A673 (cell line): ENCODE data around the gene AKAP6.

Source experiments
- CTCF ChIP-seq: fragments of 300-800, 200-600 bp; sonication (generic); conservative IDR thresholded peaks from 2 replicates; pipeline ENCODE4 v1.5.1; 2017; ENCODE audit warnings: low read depth, mild to moderate bottlenecking, antibody characterized with exemption, low read length, moderate library complexity, mixed read lengths
- EZH2 ChIP-seq: fragments of 200-600 bp; sonication (generic); IDR thresholded peaks from 2 replicates; pipeline ENCODE4 v1.6.1; 2017; ENCODE audit warnings: borderline replicate concordance, low read depth, mild to moderate bottlenecking, mixed read lengths, antibody characterized with exemption, low read length; ENCODE audit not compliant: poor library complexity, severe bottlenecking

GRCh38 chr14:32677129-32677780, 348.2 kb downstream of the AKAP6 start:
- no peak for TF ChIP-seq EZH2
- no peak for TF ChIP-seq CTCF
